ENCODE data around the gene BCOR.

- TF ChIP-seq, protein P1, sequence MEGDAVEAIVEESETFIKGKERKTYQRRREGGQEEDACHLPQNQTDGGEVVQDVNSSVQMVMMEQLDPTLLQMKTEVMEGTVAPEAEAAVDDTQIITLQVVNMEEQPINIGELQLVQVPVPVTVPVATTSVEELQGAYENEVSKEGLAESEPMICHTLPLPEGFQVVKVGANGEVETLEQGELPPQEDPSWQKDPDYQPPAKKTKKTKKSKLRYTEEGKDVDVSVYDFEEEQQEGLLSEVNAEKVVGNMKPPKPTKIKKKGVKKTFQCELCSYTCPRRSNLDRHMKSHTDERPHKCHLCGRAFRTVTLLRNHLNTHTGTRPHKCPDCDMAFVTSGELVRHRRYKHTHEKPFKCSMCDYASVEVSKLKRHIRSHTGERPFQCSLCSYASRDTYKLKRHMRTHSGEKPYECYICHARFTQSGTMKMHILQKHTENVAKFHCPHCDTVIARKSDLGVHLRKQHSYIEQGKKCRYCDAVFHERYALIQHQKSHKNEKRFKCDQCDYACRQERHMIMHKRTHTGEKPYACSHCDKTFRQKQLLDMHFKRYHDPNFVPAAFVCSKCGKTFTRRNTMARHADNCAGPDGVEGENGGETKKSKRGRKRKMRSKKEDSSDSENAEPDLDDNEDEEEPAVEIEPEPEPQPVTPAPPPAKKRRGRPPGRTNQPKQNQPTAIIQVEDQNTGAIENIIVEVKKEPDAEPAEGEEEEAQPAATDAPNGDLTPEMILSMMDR (conservative IDR thresholded peaks at IDR 0.05) = no peak
- TF ChIP-seq EZH2 (IDR thresholded peaks at IDR 0.05; ENCODE audit: low read depth) = no peak
These were observed 35.1 kb downstream of the BCOR start for GRCh38 chrX:40062525-40063155.

Measured in PC-9 (cell line).